ENCODE measurements around the gene ELAC2.

The ELAC2 gene

GRCh38 chr17:12977008-12977751 is 40.6 kb downstream of the ELAC2 start:
- TF ChIP-seq CTCF (IDR thresholded peaks at IDR 0.05) = no peak
- no peaks in the 10 kb centered on the region for H3K27me3 ChIP-seq (ENCODE audit: control insufficient read depth, insufficient read depth, low read length)
- H2AFZ ChIP-seq = no peak overlapping the region
- H3K9ac ChIP-seq = no peak overlapping the region
- no peak overlapping the region for H3K4me2 ChIP-seq (ENCODE audit: low read length)
- H3K4me3 ChIP-seq (ENCODE audit: low read depth, low read length) = no peak overlapping the region
- no peaks in the 10 kb centered on the region for H3K9me3 ChIP-seq (ENCODE audit: control insufficient read depth, low read length)
- no peaks in the 10 kb centered on the region for H3K4me1 ChIP-seq
- no peaks in the 10 kb centered on the region for H3K79me2 ChIP-seq
- no peak overlapping the region for H3K27ac ChIP-seq
- no peaks in the 10 kb centered on the region for H3K36me3 ChIP-seq (ENCODE audit: control insufficient read depth, insufficient read depth, low read length)

- H3K9me3 ChIP-seq (ENCODE audit: control insufficient read depth, low read length) = no peaks in the 10 kb centered on the region
- H3K36me3 ChIP-seq (ENCODE audit: control insufficient read depth, insufficient read depth, low read length) = no peaks in the 10 kb centered on the region
- H3K4me1 ChIP-seq = no peaks in the 10 kb centered on the region
- no peaks in the 10 kb centered on the region for H3K27me3 ChIP-seq (ENCODE audit: control insufficient read depth, insufficient read depth, low read length)
- H3K79me2 ChIP-seq = no peaks in the 10 kb centered on the region
- no peak overlapping the region for H3K4me2 ChIP-seq (ENCODE audit: low read length)
- no peak overlapping the region for H3K4me3 ChIP-seq (ENCODE audit: low read depth, low read length)
- H3K27ac ChIP-seq = no peak overlapping the region
- TF ChIP-seq CTCF (IDR thresholded peaks at IDR 0.05) = no peak
- no peak overlapping the region for H3K9ac ChIP-seq
- no peak overlapping the region for H2AFZ ChIP-seq
These were observed 43.8 kb downstream of the ELAC2 start for GRCh38 chr17:12974005-12974531.

- TF ChIP-seq CTCF (IDR thresholded peaks at IDR 0.05) = no peak
- Histone ChIP-seq H3K27ac (no peak overlapping the region), H3K4me2 (ENCODE audit: low read length) (no peak overlapping the region), H3K9ac (no peak overlapping the region), H2AFZ (no peak overlapping the region), H3K9me3 (ENCODE audit: control insufficient read depth, low read length) (no peaks in the 10 kb centered on the region), H3K79me2 (no peaks in the 10 kb centered on the region), H3K4me3 (ENCODE audit: low read depth, low read length) (no peak overlapping the region), H3K36me3 (ENCODE audit: control insufficient read depth, insufficient read depth, low read length) (no peaks in the 10 kb centered on the region), H3K27me3 (ENCODE audit: control insufficient read depth, insufficient read depth, low read length) (no peaks in the 10 kb centered on the region), H3K4me1 (no peaks in the 10 kb centered on the region)
These were observed 44.3 kb downstream of the ELAC2 start for GRCh38 chr17:12973496-12974004.

GRCh38 chr17:12967962-12968361 is 49.9 kb downstream of the ELAC2 start:
- TF ChIP-seq CTCF (IDR thresholded peaks at IDR 0.05) = no peak
- no peak overlapping the region for H3K4me2 ChIP-seq (ENCODE audit: low read length)

More at GRCh38 chr17:12967962-12968361, 49.9 kb downstream of the ELAC2 start:
- Histone ChIP-seq H3K4me1 (no peaks in the 10 kb centered on the region), H3K27ac (no peak overlapping the region), H3K79me2 (no peaks in the 10 kb centered on the region), H3K9ac (no peak overlapping the region), H2AFZ (no peak overlapping the region), H3K27me3 (ENCODE audit: control insufficient read depth, insufficient read depth, low read length) (no peaks in the 10 kb centered on the region), H3K36me3 (ENCODE audit: control insufficient read depth, insufficient read depth, low read length) (no peaks in the 10 kb centered on the region), H3K9me3 (ENCODE audit: control insufficient read depth, low read length) (no peaks in the 10 kb centered on the region), H3K4me3 (ENCODE audit: low read depth, low read length) (no peak overlapping the region)
